Lower lobe of right lung (tissue), 2 donors: ENCODE results near the gene AQP12B. TPM values are rescaled to one million over a fixed set of nuclear protein-coding genes. Genes with fewer than 3 reads are reported as not detected.
A peak's percentile ranks its signal among the peaks of the same experiment; 100 is the strongest.
"Not testable (repeated sequence)": the region's sequence is repeated elsewhere in the genome, so short reads cannot be mapped to it uniquely, and the experiment has no call there.

Experiments
- ATAC-seq, 2 donors: fragments of 200-7000 bp; cut with Tn5 transposase; one replicate each; pipeline ENCODE4 v1.9.1; 2020 to 2022; ENCODE audit warnings: mild to moderate bottlenecking in 2 of 2, moderate library complexity in 2 of 2
- DNase-seq: peaks from one replicate; pipeline ENCODE4 v3.0.0-alpha.2; 2020
- H3K27ac ChIP-seq: fragments of 200-600 bp; one replicate; pipeline ENCODE4 v1.8.0; 2022
- H3K27me3 ChIP-seq: fragments of 200-600 bp; one replicate; pipeline ENCODE4 v1.8.0; 2022; ENCODE audit warnings: low read depth
- H3K36me3 ChIP-seq: fragments of 200-600 bp; one replicate; pipeline ENCODE4 v1.8.0; 2022; ENCODE audit warnings: mild to moderate bottlenecking
- H3K4me1 ChIP-seq: fragments of 200-600 bp; one replicate; pipeline ENCODE4 v1.8.0; 2022
- H3K4me3 ChIP-seq: fragments of 200-600 bp; one replicate; pipeline ENCODE4 v1.8.0; 2022; ENCODE audit warnings: mild to moderate bottlenecking
- H3K9me3 ChIP-seq: fragments of 200-600 bp; one replicate; pipeline ENCODE4 v1.8.0; 2022
- CTCF ChIP-seq: fragments of 200-600 bp; IDR thresholded peaks from one replicate; pipeline ENCODE4 v1.8.0; 2022; ENCODE audit warnings: antibody characterized with exemption, mild to moderate bottlenecking
- intact Hi-C: fragments of 100-400 bp; cut with DNase I; formaldehyde crosslinking; loops from one replicate; pipeline ENCODE4 v1.11.0; 2022
- total RNA-seq: library from RNA; stranded (reverse); fragmentation: NEBNext Ultra II Directional; extraction: Animal tissue kit (Norgen Biotek cat#: 25700); gene quantifications from one replicate; pipeline ENCODE4 v1.2.1, GENCODE V29; 2021
- donor health status: DM: no; HTN: yes; CAD: no; lungs with severe emphysema.

Gene AQP12B
- total RNA-seq, 1 donor from 2014 or later: not detected

- H3K4me1 ChIP-seq, H3K27me3 ChIP-seq, H3K9me3 ChIP-seq, H3K27ac ChIP-seq, H3K36me3 ChIP-seq, DNase-seq, intact Hi-C loops, H3K4me3 ChIP-seq: not testable (repeated sequence)
- peak in 1 of 2 donors; percentile 4 for ATAC-seq
Observed at GRCh38 chr2:240692583-240693561, 10.2 kb upstream of the AQP12B start.

GRCh38 chr2:240691631-240692420 is 9.1 kb upstream of the AQP12B start, which contains the start of gene AQP12A:
Gene AQP12A (plus strand): TSS chr2:240691866. CDS start chr2:240691914, 48 bp downstream.
- DNase-seq, H3K27ac ChIP-seq, ATAC-seq, H3K9me3 ChIP-seq, H3K4me1 ChIP-seq, intact Hi-C loops, H3K27me3 ChIP-seq, H3K36me3 ChIP-seq, H3K4me3 ChIP-seq: not testable (repeated sequence)

- ATAC-seq, H3K27ac ChIP-seq, H3K36me3 ChIP-seq, H3K4me3 ChIP-seq, DNase-seq, H3K27me3 ChIP-seq, intact Hi-C loops, H3K9me3 ChIP-seq, H3K4me1 ChIP-seq: not testable (repeated sequence)
Observed at GRCh38 chr2:240691075-240691427, 8.4 kb upstream of the AQP12B start.

GRCh38 chr2:240690421-240691074 is 7.9 kb upstream of the AQP12B start:
- H3K36me3 ChIP-seq, ATAC-seq, H3K4me3 ChIP-seq, DNase-seq, H3K27me3 ChIP-seq, intact Hi-C loops, H3K27ac ChIP-seq, H3K9me3 ChIP-seq, H3K4me1 ChIP-seq: not testable (repeated sequence)

GRCh38 chr2:240689975-240690374 is 7.3 kb upstream of the AQP12B start:
- Histone ChIP-seq H3K9me3 (no peaks in the 10 kb centered on the region), H3K27ac (no peak overlapping the region), H3K36me3 (no peaks in the 10 kb centered on the region), H3K4me3 (no peak overlapping the region), H3K4me1 (no peaks in the 10 kb centered on the region), H3K27me3 (no peaks in the 10 kb centered on the region)
- DNase-seq (no peak), ATAC-seq (no peak)
- no peak for TF ChIP-seq CTCF
- intact Hi-C loops: no loop called here

GRCh38 chr2:240688553-240688919 is 5.9 kb upstream of the AQP12B start:
- Histone ChIP-seq H3K27ac (no peak overlapping the region), H3K4me3 (no peak overlapping the region), H3K27me3 (no peaks in the 10 kb centered on the region), H3K36me3 (no peaks in the 10 kb centered on the region), H3K9me3 (no peaks in the 10 kb centered on the region), H3K4me1 (no peaks in the 10 kb centered on the region)
- no peak for TF ChIP-seq CTCF
- DNase-seq (no peak), ATAC-seq (no peak)
- intact Hi-C loops: no loop called here

GRCh38 chr2:240687741-240688552 is 5.3 kb upstream of the AQP12B start:
- Histone ChIP-seq H3K27me3 (no peaks in the 10 kb centered on the region), H3K27ac (no peak overlapping the region), H3K36me3 (no peaks in the 10 kb centered on the region), H3K4me3 (no peak overlapping the region), H3K9me3 (no peaks in the 10 kb centered on the region), H3K4me1 (no peaks in the 10 kb centered on the region)
- DNase-seq (no peak), ATAC-seq (no peak)
- intact Hi-C loops: no loop called here
- TF ChIP-seq CTCF: no peak
